SK-N-MC (cell line): Measurements from ENCODE around the gene RPL35A.

ENCODE experiments used
- EZH2 ChIP-seq: fragments of 200-600 bp; sonication (generic); IDR thresholded peaks from one replicate; pipeline ENCODE4 v1.6.1; 2017; ENCODE audit warnings: antibody characterized with exemption
- FOXP2 ChIP-seq: optimal IDR thresholded peaks from 2 replicates; pipeline ENCODE3; 2011; ENCODE audit warnings: mild to moderate bottlenecking, moderate library complexity; ENCODE audit not compliant: insufficient read depth; ENCODE audit errors: extremely low read length, control extremely low read depth
- POLR2AphosphoS5 ChIP-seq: IDR thresholded peaks from 2 replicates; pipeline ENCODE4 v1.6.1; 2012; ENCODE audit warnings: mild to moderate bottlenecking, low read depth, low read length, borderline replicate concordance

DNA sequence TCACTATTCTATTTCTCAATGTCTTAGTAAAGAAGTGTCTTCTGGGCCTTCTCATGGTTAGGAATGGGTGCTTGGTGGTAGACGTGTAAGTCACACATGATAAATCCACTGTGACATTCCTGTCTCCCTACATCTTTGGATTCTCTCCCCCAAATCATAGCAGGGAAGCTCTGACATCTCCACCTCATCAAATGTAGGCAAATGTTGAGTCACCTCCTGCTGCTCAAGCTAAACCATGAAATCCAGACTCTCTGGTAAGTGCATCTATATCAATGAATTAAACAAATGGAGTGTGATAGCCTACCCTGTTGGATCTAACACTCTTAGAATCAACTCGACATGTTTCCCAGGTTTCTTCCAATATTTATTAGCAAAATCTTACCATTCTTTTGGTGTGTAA, 42.8 kb upstream of the RPL35A start:
- no peak for TF ChIP-seq EZH2
- TF ChIP-seq POLR2AphosphoS5: no peak
- TF ChIP-seq FOXP2: no peak
